ENCODE measurements around the gene EDIL3.

- TF ChIP-seq POLR2AphosphoS5 (IDR thresholded peaks at IDR 0.05; ENCODE audit: borderline replicate concordance, low read depth, low read length), result no peak
- TF ChIP-seq EZH2 (IDR thresholded peaks at IDR 0.05), result no peak
These were observed 40.7 kb upstream of the EDIL3 start for GRCh38 chr5:84425365-84425881.
